NCI-H1105 treated with DMSO at 0.1 percent for 48 hours (cell line): ENCODE results near the gene MYO10.

Source experiments
- DNase-seq: peaks from one replicate; lab custom pipeline; 2025; lab: John Stamatoyannopoulos, UW

MYO10 gene

GRCh38 chr5:16812448-16812847, 123.6 kb downstream of the MYO10 start:
- DNase-seq: no peak

- no peak for DNase-seq
These were observed 125.8 kb downstream of the MYO10 start for GRCh38 chr5:16810208-16810854.

DNA sequence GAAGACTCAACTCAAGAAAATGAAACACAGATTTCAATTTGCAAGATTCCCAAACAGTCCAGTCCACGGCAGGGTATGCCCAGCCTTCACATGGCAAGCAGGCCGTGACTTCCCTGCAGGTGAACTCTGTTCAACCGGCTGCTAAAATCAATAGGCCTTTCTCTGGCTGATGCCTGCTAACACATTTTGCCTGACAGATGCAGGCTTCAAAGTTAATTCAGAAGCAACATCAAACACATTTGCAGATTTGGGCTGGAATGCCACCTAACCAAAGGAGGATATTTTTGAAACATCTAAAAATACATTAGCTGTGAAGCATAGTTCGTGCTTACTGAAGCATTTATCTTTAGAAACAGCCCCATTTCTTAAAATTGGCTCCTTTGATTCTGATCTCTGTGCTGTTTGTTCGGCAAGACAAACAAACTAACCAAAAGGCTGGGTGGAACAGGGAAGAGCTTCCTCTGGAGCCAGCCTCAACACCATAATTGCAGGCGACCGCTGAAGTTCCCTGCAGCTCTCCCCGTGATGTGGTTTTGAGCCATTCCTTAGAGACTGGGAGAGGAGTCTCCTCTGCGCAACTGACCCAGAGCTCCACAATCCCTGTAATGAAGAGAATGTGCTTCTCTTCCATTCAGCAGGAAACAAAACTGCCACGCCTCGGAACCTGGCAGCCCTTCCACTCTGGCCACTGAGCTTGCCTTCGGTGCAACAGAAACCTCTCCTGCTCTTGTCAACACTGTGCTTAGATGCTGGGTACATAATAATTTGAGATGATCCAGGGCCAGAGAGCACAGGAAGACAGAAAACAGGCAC, 126.5 kb downstream of the MYO10 start:
- no peak for DNase-seq

GRCh38 chr5:16809010-16809394, 127.1 kb downstream of the MYO10 start:
- DNase-seq: no peak

DNA sequence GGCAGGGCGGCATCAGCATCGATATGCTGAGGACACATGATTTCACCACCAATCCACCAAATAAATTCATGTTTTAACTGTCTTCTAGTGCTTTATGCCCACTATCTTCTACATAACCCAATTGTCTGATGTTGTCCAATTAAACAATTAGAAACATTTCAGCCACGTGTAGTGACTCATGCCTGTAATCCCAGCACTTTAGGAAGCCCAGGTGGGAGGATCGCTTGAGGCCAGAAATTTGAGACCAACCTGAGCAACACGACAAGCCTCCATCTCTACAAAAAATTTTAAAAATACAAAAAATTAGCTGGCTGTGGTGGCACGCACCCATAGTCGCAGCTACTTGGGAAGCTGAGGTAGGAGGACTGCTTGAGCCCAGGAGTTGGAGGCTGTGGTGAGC, 128.1 kb downstream of the MYO10 start:
- no peak for DNase-seq

DNA sequence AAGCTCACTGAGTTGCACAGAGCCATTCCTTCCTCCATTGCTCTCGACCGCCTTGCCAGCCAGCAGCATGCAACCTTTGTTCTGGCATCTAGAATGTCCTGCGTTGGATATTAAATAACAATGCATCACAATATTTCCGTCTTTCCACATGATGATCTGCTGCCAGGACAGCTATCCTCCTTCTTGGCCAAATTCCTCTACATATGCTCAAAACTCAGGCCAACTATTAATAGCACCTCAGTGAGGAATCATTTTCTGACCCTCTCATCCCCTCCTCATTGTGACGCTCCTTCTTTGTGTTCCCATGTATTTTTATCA, 128.6 kb downstream of the MYO10 start:
- DNase-seq: no peak

GRCh38 chr5:16806711-16807546, 129.2 kb downstream of the MYO10 start:
- DNase-seq: no peak

DNA sequence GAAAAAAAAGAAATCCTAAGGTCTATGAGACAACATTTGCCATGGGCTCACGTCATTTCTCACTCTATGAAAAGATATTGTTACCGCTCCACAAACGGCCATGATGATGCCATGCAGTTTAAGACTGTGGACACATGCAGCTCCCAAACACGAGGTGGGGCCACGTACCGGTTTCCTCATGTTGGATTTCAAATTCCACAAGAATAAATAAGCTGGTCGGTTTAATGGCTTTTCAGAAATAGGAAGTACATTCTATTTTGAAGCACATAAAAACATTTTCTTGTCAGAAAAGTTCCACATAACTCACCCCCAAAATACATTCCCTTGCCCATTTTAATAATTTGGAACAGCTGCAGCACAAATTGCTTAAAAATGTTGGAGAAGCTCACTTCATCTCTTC, 130.6 kb downstream of the MYO10 start:
- no peak for DNase-seq

DNA sequence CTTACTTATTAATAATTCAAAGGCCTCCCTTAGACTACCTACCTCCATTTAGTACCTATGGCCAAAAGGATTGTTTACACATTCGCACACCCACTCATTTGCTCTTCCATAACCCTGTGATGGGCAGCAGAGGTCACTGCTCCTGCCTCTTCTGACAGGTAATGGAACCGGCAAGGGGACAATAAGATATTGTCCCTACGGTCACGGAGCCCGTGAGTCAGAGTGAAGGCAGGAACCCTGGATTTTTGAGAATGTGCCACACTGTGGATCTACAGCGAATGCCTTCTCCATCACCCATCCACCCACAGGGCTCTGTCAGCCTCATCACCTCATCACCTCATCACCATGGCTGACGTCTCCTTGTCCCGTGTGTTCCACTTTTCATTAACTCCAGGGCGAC, 132.3 kb downstream of the MYO10 start:
- DNase-seq: no peak

DNA sequence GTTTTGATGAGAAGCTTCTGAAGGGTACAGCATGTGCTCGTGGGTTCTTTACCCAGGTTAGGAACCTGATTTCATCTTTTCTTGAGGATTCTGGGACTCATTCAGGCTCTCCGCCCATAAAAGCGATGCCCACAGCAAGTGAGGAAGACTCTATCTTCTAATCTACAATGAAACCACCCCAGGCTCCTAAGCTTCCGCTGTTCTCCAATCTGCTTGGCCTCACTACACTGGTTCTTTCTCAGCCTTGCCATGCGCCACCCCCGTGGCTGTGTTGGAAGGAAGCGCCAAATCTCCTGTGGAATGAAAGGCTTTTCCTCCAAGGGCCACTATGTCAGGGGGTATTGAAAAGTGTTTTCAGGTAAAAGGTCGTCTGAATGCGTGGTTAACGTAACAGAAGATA, 135.6 kb downstream of the MYO10 start:
- DNase-seq: no peak

DNA sequence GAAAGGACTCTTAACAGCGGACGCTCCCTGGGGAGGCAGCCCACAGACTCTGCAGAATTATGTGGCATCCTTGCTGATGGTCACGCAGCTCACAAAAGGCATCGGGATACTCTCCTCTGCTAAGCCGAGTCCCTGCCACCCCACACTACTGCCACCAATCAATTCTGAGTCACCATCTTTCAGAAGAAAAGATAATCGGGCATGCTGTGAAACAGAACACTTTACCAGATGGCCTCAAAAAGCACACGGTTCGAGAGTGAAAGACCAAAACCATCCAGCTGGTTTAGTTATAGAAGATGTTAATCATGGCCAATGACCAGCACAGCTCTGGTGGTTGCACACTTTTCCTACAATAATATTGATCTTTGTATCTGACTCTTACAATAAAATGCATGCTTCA, 136.3 kb downstream of the MYO10 start:
- no peak for DNase-seq

GRCh38 chr5:16797951-16798350, 138.1 kb downstream of the MYO10 start:
- no peak for DNase-seq

DNA sequence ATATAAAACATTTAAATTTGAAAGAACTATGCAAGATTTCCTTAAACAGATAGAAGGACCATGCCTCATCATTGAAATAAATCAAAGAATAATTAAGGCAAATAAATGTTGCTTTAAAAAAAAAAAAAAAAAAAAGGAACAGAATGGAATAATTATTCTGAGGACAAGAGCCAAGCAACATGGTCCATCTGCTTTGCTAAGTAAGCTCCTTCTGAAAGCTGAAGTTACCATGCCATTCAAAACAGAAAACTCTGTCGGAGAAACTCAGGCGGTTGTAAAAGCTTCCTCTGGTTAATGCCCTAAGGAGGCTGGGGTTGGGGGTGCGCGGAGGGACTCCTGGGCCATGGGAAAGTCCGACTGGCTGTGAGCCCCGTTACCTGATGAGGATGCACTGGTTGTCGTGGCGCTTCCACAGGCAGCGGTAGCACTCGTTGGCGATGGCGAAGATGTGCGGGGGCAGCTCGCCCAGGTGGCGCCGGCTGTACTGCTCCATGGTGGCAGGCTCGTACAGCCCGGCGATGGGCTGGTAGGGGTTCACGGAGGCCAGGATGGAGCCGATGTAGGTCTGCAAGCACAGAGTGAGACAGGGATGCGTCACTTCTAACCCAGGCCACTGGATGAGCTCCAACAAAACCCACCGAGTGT, 141.7 kb downstream of the MYO10 start:
- no peak for DNase-seq

- DNase-seq: no peak
These were observed 143.4 kb downstream of the MYO10 start for GRCh38 chr5:16792598-16793275.

GRCh38 chr5:16791904-16792597, 144.0 kb downstream of the MYO10 start:
- no peak for DNase-seq

GRCh38 chr5:16791036-16791705, 144.9 kb downstream of the MYO10 start:
- DNase-seq: peak; percentile 48

DNA sequence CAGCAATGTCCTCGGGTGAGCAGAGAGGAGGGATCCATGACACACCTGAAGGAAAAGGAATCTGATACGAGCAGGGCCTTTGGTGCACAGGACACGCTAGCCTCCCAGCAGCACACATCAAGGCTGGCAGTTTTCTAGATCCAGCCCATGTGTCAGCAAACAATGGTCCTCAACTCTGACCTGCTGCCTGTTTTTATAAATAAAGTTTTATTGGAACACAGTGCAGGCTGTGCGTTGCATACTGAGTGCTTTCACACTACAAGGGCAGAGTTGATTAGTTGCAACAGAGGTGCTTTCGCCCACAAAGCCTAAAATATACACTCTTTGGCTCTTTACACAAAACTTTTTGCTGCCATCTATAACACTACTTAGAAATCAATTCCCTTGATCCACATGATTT, 147.1 kb downstream of the MYO10 start:
- DNase-seq: no peak

GRCh38 chr5:16787278-16787677, 148.8 kb downstream of the MYO10 start:
- no peak for DNase-seq

DNA sequence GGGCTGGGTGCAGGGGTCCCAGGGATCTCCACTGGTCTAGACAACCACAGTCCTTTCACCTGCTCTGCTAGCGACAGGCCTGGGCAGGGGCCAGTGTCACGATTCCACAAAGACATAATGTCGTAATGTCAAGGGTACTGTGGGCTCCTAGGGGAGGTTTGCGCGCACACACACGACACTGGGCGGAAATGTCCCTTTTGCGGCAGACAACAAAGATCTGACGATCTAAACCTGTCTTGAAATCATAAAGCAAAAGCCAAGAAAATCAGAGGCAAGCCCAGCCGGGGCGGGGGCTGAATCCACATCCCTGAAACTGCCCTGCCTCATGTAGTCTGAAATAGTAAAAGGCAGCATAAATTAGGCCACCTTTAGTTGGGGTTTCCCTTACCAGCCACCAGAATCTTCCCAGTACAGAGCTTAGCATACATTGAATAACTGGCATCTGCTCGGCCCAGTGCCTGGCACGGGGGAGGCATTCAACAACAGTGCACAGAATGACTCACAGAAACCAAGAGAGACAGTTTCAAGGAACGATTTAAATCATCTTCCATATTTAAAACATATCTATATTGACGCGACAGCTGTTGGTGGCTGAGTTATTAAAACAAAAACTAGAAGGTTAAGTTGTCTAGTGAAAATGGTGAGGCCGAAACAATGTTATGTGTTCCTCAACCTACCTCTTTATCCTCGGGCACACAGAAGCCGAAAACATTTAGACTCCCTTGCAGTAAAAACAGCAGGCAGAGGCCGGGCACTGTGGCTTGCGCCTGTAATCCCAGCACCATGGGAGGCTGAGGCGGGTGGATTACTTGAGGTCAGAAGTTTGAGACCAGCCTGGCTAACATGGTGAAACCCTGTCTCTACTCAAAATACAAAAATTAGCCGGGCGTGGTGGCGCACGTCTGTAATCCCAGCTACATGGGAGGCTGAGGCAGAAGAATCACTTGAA, 151.0 kb downstream of the MYO10 start:
- DNase-seq: no peak

DNA sequence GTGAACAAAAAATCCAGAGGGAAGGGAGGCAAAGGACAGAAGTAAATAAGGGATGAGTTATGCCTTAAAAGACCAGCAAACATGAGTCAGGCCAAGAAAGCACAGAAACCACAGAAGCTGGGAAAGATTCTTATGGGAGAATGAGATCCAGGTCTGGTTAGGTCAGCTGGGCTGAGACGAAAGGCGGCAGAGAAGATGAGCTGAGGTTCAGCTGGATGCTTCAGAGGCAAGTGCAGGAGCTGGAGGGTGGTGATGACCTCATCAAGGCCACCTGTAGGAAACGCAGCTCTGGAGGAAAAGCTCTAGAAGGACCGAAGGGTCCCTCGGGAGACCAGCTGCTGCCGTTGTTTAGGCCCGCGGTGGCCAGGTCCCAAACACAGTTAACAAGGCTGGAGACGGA, 152.0 kb downstream of the MYO10 start:
- no peak for DNase-seq
